GM19239 (cell line): ENCODE data around the gene AKAP5.

Experiments
- DNase-seq: peaks from one replicate; pipeline ENCODE4 v3.0.0; 2011; ENCODE audit warnings: low spot score; ENCODE audit not compliant: insufficient read length
- FAIRE-seq: peaks from 2 replicates; lab custom pipeline; 2011; peaks lifted over from hg19 to GRCh38; lab: Jason Lieb, UNC

Gene AKAP5, protein sequence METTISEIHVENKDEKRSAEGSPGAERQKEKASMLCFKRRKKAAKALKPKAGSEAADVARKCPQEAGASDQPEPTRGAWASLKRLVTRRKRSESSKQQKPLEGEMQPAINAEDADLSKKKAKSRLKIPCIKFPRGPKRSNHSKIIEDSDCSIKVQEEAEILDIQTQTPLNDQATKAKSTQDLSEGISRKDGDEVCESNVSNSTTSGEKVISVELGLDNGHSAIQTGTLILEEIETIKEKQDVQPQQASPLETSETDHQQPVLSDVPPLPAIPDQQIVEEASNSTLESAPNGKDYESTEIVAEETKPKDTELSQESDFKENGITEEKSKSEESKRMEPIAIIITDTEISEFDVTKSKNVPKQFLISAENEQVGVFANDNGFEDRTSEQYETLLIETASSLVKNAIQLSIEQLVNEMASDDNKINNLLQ

DNA sequence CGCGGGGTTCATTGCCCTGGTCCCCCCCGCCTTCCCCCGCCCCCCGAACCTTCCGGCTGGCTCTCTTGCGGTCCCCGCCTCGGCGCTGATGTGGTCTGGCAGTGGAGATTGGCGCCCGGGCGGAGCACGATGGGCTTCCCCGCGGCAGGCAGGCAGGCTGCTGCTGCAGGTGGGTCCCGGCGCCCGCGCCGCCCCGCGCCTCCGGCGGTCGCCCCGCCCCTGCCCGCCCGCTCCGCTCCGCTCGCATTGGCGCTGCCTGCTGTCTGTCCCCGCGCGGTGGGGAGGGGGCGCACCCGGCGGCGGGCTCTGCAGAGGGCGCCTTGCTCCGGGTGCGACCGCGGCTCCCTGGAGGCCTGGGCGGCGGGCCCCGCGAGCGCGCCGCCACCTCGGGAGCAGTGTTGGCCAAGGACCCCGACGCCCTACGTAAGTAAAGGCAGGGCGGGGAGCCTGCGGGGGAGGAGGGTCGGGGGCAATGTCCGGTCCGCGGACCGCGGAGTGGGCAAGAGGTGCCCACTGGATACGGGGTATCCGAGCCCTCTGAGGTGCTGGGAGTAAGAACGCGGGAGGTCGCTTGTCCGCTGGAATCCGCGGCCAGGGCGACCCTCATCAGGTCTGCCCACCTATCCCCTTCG is at the start of gene AKAP5:
AKAP5 (plus strand) TSS at position 309 of the 632 bp plus-strand sequence. CDS start 2,896 bp downstream, outside the sequence.
- FAIRE-seq (peak; percentile 78), DNase-seq (peak; percentile 36)

DNA sequence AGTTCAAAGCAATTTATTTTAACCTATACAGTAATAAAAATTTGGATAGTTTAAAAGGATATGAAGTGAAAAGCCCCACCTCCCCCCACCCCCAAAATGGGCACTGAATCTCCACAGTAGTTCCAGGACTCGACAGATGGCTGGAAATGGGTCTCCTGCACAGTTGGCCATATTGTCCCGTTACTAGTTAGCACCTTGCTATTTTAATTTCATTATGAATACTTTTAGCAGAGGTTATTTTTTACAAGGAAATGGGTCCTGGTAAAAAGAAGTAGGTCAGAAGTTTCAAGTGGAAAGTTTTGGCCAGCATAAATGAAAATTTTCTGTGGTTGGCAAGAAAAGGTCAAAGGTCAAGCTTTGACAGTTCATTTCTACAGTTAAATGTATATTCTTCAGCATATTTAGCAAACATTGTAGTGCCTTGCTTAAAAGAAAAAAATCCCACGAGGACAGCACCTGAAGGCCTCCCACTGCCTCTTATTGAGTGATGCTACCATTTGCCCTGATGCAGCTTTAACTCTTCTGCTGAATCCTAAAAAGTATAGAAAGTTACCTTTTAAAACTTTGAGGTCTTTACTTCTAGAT is 48.9 kb upstream of the AKAP5 start:
- FAIRE-seq (no peak), DNase-seq (no peak)

DNA sequence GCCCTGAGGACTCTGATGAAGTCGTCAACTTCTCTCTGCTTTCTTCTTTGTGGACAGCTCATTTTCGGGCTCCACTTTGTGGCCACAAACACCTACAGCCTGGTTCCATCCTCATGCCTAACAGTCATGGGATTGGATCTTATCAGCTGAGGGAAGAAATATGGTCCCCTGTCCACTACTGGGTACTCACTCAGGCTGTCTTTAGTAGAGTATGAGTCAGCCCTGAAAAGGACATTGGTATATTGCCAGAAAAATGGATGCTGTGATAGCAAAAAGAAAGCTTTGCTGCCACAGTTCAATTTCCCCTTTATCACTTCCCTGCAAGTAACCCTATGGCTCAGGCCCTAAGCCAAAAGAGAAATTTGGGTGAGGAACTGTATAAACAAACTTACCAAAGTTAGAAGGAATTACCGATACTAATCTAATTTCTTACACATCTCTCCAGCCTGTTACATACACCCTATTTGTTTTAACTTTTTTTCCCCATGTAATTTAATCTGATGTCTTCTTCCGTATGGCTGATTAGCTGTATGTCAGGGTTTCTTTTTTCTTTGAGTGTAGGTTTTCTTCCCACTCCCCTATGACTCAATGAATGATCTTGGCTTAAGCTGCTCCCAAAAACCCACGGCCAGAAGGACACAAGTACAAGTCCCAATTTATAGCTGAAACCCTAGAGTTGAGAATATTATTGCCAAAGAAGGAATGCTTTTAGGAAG is 48.1 kb upstream of the AKAP5 start:
- DNase-seq (no peak), FAIRE-seq (no peak)

DNA sequence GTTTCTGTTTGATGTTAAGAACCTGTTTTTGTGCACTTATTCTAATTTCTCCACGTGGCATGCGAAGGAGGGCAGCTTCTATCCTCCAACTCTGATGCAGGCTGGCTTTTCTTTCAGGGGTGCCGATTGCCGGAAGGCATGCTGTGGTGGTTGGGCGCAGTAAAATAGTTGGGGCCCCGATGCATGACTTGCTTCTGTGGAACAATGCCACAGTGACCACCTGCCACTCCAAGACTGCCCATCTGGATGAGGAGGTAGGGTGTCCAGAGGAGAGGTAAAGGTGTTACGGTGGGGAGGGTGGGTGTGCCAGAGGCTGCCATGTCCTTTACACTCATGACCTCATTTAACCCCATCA is 47.6 kb upstream of the AKAP5 start:
- FAIRE-seq, result no peak
- no peak for DNase-seq

DNA sequence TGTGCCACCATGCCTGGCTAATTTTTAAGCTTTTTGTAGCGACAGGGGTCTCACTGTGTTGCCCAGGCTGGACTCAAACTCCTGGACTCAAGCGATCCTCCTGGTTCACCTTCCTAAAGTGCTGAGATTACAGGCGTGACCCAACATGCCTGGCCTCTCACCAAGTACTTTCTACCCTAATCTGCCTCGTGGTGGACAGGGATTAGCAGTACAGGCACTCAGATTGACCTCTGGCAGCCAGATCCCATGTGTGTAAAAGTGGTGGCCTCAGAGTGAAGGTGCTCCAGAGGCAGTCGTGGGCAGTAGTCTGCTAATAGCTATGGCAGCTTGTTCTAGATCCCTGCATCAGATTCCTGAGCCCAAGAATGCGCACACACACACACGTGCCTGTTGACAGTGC is 46.3 kb upstream of the AKAP5 start:
- FAIRE-seq, result no peak

DNA sequence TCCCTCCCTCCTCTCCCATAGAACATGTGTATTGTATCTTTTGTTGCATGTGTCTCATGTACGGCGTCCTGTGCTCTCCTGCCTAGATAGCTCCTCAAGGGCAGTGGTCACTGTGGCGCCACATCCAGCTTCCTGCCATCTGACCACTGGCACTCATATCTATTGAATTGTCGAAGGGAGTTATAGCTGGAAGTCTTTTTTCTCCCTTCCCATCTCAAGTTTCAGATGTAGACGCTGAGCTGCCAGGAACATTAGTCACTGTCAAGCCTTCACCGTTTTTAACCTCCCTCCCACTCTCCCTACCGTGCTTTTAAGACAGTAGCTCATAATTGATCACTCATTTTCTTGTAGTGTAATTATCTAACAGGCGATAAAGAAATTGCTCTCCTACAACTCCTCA is 44.1 kb upstream of the AKAP5 start:
- DNase-seq (no peak), FAIRE-seq (no peak)

More for the DNA sequence above, 46.3 kb upstream of the AKAP5 start:
- DNase-seq, result no peak

DNA sequence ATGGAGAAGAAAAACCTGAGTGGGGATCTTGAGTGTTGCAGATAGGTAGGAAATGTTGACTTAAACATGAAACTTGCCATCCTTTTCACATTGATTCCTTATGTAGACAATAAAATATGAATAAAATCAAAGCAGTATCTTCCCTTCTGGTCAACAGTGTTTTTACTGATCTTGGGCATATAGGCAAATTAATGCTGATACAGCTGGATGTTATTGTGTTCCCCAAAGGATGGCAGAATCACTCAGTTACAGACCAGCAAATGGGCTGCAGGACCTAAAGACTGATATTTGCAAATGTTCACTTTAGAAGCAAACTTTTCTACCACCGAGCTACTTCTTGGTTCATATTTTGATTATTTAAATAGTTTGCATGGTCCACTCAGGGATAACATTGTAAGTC is 43.3 kb upstream of the AKAP5 start:
- FAIRE-seq, result no peak
- DNase-seq, result no peak

DNA sequence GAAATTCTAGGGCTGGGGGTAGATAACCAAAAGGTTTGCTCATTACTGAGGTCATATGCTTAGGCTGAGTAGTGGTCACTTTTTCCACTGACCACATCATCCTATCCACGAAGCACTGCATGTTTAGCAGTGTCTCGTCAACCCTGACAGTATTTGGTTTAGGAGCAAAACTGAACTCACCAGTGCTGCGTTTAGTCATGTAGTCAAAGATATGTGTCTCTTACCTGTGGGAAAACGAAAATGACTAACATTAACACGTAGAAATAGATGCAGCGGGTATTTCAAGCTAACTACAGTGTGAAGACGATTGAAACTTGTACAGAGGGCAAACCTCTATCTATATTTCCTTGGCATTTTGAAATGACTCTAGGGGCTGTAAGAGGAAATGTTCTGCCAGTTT is 42.5 kb upstream of the AKAP5 start:
- FAIRE-seq, result no peak
- no peak for DNase-seq

DNA sequence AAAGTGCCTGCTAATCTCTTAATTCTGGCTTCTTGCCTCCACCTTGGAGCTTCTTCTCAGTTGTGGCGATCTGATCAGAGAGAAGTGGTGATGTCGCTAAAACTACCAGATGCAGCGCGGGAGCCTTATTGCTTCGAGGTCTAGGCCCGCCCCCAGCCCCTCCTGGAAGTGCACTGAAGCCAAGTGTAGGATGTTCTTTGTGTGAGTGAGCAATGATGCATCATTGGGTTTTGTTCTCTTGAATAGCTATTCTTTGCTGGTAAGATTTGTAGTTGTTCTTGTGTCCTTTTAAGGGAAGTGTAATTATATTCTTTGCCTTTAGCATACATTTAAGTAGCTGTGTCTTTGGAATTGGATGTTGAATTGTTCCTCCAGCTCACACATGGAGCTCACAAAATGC is 41.3 kb upstream of the AKAP5 start:
- FAIRE-seq (no peak), DNase-seq (no peak)

DNA sequence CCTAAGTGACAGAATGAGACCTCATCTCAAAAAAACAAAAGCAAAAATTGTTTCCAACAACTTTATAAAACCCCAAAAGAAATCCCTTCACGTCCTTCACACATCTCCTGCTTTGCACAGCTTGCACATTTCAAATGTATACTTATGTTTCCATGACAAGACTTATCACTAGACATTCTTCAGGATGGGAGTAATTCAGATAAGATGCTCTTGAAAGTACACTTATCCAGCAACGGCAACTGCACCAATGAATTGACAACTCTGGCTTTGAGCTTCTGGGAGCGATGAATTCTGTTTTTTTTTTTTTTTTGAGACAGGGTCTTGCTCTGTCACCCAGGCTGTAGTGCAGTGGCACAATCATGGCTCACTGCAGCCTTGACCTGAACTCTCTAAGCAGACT is 30.8 kb upstream of the AKAP5 start:
- FAIRE-seq, result no peak
- DNase-seq, result no peak

DNA sequence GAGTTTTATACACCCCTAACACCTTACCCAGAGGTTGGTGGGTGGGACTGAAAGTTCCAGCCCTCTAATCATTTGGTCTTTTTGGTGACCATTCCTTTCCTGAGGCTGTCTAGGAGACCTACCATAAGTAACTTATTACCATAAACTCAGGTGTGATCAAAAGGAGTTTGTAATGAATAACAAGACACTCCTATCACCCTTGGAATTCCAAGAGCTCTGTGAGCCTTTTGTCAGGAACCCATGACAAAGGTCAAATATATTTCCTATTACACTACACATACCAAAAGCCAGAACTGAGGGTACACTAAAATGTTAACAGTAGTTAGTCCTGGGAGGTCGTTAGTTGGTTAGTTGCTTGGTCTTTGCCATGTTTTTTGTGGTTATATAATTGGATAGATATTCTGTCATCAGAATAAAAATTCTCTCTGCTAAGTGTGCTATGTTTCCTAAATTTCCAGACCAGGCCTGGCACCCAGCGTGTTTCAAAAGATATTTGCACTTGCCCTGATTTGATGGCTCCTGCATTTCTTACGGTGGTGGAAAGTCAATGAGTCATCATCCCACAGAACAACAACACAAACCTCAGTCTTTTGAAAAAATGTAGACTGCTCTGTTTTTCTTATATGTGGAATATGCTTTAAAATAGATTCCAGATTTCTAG is 27.0 kb upstream of the AKAP5 start:
- FAIRE-seq, result no peak

DNA sequence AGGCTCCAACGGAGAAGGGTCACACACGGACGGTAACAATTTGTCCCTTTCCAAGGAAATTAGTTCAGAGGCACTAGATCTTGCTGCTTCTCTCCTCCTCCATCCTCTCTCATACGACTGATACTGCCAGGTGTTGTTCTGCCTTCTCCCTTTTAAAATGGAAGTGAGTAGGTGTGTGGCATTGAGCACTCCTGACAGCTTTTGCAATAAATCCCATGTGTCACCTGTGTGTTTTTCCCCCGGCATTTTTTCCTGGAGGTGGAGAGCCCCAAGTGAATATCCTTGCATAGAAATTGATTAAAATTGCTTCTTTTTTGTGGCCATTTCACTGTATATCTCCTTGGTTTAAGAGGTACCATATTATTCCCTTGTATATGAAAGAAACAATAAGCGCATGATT is 26.2 kb upstream of the AKAP5 start:
- FAIRE-seq, result no peak
- DNase-seq, result no peak

More for the DNA sequence above, 27.0 kb upstream of the AKAP5 start:
- no peak for DNase-seq

DNA sequence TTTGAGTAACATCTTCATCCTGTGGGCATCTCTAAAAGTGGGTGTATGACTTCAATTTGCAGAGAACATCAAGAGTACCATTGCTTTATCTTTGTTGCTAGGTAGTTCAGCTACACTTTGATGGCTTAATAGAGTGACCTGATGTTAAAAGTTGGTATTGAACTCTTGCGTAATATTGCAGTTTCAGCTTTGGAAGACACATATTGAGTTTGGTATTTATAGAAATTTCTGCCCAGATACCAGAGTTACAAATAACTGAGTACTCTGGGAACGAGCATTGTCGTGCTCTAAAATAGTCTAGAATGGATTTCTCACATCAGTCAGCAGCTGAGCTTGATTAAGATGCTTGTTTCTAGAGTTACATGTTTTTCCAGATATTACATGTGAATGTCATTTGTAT is 24.8 kb upstream of the AKAP5 start:
- DNase-seq (no peak), FAIRE-seq (no peak)

DNA sequence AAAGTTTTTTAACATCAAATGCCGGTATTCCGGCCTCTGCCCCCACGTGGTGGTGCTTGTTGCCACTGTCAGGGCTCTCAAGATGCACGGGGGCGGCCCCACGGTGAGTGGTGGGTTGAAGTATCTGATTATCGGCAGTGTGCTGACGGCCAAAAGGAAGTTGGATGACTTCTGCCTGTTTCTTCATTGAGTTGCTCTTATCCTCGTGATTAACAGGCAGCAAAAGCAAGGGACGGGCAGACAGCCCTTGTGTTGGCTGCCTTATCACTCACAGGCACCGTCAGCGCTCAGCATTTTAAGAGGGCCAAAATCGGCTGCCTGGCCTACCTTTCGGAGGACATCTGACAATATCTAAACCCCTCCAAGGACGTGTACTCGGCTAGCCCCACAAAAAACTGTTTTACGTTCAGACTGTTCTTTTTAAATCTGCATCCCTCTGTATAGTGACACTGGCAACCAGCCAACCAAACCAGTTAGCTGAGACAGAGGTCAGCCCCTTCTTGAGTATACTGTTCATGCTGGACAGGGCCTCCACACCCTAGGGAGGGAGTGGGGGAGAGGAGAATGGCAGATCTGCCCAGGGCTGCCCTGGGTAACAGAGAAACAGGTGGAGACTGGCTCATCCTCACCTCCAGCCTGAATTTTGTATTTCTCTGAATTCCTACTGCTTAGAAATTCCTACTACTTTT is 22.9 kb upstream of the AKAP5 start:
- no peak for FAIRE-seq
- DNase-seq, result no peak

DNA sequence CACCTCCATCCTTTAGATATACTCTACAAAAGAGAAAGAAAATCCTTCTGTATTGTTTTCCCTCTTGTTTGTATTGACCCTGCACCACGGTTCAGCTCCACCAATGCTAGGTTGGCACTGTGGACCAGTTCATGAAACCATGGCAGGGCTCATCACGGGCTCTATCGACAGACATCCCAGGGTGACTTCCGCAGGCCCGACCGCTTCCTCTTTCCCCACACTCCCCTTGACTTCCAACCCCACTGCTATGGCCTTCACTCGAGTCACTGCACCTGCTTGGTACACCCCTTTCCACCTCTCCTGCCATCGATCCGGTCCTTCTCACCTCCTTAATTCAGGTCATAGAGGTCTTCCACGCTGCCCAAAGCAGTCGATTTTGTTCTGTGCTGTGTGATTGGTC is 21.2 kb upstream of the AKAP5 start:
- DNase-seq (no peak), FAIRE-seq (no peak)

DNA sequence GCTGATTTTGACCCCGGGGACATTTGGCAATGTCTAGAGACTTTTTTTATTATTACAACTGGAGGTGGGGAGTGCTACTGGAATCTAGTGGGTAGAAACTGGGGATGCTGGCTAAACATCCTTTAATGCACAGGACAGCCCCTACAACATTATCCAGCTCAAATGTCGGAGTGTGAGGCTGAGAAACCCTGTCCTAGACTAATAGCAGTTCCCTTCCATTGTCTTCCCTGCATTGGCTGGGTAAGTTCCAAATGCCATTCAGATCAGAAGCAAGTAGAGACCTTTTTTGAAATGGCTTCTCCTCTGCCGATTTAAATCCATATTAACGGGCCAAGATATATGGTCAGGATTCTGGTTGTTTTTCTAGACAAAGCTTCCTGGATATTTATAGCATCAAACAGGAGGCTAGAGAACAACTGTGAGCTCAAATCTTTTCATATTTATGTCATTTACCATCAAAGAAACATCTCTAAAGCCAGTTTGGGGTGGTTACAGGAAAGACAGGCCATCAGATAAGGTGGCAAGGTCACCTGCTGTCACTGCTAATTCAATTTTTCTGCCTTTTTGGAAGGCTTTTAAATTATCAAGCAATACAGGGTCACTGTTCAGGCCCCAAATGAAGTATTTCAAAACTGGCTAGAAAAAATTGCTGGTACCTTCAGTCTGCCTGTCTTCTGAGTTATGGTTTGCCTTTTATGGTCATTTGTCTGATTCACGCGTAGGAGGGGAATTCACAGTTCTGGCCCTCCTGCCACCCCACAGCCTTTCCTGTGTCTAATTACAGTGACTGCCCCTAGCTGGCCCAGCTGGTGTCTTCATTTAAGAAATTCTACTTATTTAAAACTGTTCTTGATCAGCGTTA is 20.1 kb upstream of the AKAP5 start:
- DNase-seq (peak; percentile 71), FAIRE-seq (peak; percentile 98)

DNA sequence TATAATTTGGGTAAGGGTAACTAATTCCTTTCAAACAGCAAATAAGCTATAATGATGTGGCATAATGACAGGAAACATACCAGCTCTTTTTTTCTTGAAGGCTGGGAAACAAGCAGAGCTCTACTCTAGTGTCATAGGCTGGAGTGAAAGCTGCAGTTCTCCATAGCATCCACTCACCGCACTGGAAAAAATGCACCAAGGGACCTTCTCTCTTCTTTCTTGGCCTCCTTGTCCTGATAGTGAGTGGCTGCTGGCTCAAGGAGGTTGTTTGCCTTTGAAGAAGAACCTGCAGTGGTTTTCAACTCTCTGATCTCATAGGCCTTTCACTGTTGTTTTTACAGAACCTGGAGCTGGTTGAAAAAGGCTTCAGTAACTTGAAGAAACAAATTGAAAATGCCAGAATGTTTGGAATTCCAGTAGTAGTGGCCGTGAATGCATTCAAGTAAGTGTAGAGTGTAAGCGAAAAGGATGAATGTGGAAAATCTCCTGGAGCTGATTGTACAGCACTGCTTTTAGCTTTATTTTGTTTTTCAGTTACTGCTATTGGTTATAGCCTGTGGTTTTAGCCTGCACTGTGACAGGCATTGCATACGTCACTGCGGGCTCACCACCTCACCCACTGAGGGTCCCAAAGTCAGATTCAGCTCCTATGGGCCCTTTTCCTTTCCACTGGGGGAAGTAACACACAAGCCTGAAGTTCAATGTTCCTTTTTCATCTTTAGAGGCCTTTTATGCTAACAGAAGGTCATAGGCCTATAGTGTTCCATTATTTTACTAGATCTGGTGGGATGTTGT is 17.2 kb upstream of the AKAP5 start:
- FAIRE-seq, result no peak
- no peak for DNase-seq

DNA sequence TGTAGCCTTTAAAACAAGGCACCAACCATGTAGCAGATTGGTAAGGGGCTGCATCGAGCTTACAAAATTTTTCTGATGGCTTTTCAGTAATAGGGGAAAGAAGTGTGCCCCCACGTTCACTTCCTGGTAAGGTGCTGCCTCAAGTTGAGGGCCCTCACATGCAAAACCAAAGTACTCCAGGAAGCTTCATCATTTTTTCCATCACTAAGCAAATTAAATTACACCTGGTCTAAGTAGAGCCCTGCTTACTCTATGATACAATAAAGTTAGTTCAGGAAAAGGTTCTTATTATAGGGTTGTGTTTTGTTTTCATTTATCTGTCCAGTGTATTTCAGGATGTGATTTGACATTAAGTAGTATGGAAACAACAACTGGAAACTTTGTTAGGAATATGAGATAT is 15.0 kb upstream of the AKAP5 start:
- no peak for DNase-seq
- FAIRE-seq, result peak; percentile 67
